ENCODE data around the gene DCLK1.
"Not testable (repeated sequence)": the region's sequence is repeated elsewhere in the genome, so short reads cannot be mapped to it uniquely, and the experiment has no call there.

Gene DCLK1

DNA sequence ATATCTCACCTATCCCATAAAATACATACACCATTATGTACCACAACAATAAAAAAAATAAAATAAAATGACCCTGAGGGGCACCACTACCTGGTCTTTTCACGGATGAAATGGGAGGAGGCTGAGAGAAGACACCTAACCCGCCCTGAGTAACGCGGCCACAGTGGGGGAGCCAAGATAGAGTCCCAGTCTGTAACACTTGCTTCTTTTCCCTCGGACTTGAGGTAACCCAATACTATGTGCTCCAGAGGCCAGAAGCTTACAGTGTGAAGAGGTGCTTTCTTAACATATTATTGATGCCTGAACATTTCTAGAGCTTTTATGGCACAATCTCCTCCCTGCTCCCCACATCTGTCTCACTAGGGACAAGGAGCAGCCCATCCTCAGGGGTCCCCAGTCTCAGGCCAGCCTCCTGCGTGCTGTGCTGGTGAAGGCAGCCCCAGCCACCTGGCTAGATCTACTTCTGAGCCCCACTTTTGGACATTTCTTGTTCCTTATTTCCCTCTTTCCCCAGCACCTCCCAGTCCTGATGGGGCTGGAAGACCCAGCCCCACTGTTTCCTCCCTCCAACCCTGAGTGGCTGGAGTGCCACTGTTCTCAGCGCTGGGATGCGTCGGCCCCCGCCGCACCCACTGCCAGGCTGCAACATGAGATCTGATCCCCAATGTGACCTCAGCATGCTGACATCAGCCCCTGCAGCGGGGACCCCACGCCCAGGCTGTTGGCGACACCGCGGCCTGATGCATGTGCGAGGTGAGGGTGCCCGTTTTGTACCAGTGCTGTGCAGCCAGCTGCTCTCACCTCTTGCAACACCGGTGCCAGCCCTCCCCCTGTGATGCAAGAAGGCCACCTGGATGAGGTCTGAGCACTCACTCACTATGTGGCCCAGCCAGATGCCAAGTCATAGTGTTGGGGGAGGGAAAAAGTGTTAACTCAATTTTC lies 143.3 kb downstream of the DCLK1 start:
- DNase-seq = no peak

DNA sequence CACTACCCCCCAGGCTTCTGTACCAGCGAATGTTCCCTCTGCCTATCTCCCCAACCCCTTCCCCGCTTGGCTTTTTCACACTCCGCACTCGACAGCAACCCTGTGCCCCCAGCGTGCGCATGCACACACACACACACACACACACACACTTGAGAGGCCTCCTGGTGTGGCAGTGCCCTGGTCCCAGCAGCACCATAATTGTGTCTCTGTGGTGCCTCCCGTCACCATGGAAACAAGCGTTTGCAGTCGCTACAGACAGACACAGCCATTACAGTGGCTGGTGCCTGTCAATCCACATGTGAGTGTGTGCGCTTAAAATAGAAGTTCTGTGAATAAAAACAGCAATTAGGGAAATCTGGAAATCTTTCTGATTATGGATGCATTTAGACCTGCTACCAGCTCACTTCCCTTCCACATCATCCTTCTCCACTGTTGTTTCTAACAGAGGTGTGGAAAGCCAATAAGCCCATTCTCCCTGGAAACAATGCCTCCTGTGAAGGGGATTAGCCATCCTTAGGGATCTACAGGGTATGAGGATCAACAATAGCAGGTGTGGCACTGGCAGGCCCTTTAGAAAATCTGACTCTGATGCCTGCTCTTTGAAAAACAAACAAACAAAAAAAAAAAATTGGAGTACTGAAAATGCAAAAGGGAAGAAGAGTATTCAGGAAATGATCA lies 146.3 kb downstream of the DCLK1 start:
- DNase-seq = peak in 22 of 51 donors; percentile 2 to 45 (median 21)

DNA sequence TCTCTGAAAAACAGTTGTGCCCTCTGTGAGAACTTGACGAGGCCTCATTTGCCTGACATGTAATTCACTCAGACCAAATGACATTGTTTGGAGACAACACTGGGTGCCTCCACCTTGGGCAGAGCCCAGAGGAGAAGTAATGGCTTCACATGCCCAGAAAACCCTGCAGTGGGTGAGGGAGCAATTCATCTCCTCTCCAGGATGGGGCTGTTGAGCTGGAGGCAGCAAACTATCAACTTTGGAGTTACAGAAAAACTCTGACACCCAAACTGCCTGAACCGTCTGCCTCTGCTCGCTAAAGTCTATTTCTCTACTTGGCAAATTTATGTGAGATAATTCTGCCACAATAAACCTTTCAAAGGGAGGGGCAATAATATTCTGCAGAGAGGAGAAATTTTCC lies 146.9 kb downstream of the DCLK1 start:
- DNase-seq = no peak

DNA sequence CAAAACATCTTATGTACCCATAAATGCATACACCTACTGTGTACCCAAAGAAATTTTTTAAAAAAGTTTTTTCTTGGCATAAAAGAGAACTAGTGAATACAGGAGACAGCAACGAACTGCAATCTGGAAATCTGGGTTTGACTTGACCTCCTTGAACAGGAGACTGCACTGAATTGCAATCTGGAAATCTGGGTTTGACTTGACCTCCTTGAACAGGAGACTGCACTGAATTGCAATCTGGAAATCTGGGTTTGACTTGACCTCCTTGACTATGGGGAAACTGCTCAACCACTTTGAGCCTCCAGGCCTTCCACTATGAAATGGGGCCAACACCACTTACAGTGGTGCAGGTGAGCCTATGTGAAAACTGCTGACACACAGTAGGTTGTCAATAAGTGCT lies 147.5 kb downstream of the DCLK1 start:
- DNase-seq = not testable (repeated sequence)

DNA sequence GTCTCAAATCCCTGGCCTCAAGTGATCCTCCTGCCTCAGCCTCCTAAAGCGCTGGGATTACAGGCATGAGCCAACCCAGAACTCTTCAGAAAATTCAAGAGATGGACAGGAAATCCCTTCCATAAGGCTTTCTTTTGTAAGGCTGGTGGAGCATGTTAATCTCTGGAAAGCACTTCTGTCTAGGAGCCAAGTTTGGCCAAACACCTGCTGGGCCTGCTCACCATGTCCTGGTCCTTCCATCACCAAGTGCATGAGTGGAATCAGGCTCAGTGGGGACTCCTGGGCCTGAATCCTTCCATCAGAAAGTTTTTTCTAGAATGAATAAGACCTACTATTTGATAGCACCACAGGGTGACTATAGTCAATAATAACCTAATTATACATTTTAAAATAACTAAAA lies 148.0 kb downstream of the DCLK1 start:
- DNase-seq = no peak

DNA sequence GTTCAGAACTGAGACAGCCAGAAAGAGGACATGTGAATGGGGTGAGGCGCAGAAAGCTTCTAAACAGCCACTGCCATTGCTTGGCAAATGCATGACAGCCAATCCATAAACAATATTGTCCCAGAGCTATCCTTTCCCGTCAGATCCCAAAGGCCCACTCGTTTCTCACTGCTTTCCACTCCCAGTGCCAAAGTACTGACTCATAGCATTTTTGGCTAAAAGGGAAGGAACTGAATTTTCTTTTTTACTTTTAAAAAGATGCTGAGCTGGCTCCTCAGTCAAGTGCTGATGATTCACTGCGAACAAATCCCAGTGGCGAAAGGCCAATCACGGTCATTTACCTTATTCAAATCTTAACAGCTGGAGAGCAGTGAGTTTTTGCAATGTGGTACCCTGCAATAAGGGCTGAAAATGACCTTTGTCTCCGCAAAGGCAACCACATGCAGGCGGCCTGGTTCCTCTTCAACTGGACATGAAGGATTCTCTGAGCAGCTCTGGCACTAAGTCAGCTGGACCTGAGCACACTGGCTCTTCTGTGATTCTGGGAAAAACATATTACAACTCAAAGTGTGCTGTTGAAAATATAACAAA lies 151.7 kb downstream of the DCLK1 start:
- DNase-seq = peak in 37 of 51 donors; percentile 4 to 78 (median 44)

DNA sequence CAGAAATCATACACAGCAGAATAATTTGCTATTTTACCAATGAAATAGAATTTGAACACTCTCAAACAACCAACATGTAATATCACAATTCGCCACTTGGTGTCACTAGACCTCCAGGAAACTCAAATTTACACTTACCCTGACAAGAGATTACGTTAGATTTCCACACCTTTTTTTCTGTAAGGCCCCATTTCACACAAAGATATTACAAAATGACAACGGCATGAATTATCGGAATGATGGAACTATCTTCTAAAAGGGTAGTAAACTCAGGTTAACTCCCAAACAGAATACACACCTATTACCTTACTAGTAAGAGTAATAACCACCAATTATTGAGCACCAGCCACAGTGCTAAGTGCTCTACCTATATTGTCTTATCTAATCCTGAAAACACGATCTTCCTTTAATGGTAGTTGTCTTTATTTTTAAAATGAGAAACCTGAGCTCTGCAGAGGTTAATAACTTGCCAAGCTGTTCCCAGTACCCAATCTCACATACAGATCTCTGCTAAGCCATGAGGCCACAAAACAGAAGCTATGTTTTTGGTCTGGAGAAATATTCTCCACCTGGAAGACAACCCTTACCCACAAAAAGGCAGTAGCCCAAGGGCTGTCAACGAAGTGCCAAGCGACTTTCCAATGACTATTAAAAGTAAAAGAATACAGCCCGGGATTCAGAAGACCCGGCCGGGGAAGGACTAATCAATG lies 152.4 kb downstream of the DCLK1 start:
- DNase-seq = peak in 9 of 51 donors; percentile 4 to 85 (median 12)

DNA sequence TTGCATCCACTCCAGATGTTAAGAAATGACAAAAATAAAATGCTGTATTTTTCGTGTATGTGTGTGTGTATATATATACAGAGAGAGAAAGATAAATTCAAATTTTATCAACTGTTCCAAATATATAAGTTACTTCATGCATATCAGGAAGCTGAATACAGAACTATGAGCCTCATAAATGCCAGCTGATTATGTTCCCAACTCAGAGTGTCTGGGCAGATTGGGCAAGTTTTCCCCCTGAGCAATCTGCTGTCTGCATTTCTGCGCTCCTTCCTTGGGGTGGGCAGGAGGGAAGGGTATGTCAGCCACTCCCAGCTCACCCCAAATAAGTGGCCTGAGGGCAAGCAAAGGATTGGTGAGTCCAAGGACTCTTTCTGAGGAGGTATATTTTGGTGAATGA lies 154.1 kb downstream of the DCLK1 start:
- DNase-seq = no peak

DNA sequence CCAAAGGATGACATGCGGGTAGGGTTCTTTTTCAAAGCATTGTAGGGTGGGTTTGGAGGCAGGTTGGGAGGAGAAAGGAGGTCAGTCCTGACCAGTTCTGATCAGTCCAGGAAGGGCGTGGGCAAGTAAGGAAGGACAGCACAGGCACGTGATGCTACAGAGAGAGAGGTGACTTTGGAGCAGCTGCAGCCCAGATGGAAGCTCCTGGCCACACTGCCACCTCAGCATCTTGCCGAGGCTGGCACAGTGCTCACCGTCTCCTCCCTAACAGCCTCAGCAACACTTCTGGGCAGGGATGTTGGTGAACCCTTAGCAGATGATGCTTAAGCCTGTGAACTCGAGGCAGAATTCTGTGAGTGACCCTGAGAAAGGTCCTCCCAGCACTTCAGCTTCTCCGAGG lies 155.1 kb downstream of the DCLK1 start:
- DNase-seq = no peak

DNA sequence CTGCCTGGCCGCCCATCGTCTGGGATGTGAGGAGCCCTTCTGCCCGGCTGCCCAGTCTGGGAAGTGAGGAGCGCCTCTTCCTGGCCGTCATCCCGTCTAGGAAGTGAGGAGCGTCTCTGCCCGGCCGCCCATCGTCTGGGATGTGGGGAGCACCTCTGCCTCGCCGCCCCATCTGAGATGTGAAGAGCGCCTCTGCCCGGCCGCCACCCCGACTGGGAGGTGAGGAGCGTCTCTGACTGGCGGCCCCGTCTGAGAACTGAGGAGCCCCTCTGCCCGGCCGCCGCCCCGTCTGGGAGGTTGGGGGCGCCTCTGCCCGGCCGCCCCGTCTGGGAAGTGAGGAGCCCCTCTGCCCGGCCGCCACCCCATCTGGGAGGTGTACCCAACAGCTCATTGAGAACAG lies 164.2 kb downstream of the DCLK1 start:
- DNase-seq = not testable (repeated sequence)

DNA sequence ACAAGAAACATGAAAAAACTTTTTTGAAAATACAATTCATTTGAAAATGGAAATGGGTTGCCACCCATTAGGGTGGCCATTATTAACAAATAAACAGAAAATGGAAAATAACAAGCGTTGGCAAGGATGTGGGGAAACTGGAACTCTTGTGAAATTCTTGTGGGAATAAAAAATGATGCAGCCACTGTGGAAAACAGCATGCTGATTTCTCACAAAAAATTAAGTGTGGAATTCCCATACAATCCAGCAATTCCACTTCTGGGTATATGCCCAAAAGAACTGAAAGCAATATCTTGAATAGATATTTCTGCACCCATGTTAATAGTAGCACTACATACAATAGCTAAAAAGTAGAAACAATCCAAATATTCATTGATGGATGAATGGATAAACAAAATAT lies 165.2 kb downstream of the DCLK1 start:
- no peak for DNase-seq

DNA sequence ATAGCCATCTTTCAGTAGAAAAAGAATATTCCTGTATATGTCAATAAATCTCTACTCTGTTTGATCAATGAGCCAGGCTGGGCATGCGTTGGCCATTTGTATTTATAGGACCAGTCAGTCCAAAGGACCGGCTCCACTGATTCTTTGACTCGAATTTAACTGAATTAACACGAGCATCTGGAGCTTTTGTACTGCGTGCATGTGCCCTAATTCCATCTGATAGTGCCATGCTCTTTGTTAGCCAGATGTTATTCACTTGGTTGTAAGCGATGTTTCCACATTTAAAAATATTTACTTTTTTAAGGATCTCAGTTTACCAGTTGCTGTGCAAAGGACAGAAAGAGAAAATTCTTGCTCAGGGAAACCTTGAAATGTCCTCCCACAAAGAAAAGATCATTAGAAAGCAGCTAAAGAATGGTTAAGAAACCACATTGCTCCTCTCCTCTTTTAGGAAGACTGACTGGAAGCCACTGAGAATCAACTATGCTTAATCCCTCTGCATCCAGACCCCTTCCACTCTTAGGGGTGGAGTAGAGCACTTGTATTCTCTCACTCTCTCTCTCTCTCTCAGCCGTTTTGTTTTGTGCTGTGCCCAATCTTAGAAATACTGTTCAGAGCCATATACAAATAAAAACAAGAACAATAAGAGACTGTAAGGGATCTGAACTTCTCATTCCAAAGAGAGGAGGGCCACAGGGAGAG lies 165.8 kb downstream of the DCLK1 start:
- DNase-seq = no peak

DNA sequence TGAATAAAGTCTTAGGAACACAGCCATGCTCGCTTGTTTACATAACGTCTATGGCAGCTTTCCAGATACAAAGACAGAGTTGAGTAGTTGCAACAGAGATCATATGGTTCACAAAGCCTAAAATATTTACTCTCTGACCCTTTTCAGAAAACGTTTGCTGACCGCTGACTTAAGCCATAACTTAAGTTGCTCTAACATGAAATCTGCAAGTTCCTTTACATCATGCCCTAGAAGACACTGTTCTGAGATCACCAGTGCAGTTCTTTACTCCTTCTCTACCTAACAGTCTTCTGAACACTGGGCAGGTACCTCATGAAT lies 166.4 kb downstream of the DCLK1 start:
- no peak for DNase-seq

DNA sequence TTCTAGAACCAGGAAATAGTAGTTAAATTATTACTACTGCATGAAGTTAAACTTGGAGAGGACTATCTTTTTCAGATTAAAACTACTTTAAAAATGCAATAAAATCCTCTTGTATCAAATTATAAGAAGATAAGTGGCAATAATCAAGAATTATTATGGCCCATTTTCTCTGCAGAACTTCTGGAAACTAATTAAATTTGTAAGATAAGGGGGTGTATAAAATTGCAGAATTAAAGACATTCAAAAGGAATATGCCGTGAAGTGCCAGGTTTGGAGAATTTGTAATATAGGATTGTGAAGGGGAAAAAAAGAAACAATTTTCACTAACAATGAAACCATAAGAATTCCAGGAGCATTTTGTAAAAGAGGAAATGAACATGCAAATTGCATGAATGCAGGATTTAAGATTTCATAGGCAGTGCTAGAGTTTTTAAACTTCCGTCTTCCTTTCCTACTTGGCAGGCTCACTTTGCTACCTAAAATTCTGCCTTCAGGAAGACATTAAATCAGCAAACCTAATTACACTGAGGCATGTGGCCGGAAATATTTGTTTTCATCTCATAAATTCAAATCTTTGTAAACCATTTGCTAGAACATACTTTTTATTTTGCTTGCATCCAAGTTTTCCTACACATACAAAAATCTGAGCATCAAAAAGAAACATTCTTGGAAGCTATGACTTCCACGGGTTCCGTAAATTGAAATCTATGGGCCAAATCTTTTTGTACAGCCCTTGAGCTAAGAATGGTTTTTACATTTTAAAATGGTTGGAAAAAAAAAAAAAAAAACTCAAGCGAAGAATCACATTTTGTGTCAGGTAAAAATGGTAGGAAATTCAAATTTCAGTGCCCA lies 166.9 kb downstream of the DCLK1 start:
- no peak for DNase-seq

DNA sequence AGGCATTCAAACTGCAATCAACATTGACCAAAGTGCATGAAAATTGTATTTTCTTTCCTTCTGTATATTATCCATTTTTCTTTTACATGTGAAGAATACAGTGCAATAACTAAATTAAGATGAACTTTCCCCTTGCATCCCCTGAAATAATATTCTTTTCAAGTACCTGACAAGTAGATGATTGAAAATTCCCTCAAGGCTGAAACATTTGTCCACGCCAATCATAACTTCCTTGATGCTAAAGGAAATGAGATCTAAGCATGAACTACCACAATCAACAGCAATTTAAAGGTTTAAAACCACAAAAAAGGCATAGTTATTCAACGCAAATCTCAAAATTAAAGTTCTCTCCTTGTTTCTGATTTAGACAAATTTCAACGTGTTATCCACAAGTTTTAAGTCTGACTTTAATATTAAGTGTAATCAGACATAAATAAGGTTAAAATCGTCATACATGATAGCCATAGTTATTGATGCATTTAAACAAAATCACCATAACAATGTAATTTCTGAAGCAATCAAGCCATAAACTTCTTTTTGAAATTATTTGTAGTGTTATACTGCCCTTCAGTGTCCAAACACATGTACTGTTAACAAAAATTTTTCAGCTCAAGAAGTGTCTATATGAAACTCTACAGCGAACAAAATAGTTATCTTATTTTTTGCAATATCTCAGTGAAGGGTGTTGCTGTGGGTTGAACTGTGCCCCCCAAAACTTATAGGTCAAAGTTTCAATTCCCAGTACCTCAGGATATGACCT lies 169.5 kb downstream of the DCLK1 start:
- DNase-seq = no peak

DNA sequence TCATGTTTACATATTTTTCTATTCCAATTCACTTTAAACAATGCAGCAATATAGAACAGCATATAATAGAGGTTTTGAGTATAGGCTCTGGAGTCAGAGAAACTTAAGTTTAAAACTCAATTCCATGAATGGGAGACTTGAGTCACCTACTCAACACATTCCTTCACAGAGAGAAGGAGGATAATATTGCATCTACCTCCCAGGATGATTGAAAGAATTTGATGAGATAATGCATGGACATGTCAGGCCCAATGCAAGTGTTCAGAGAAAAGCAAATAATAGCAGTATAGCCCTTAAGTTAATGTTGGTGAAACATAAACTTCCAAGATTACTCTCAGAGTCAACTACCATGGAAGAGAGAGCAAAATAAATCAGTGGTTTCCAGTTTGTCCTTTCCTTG lies 170.2 kb downstream of the DCLK1 start:
- no peak for DNase-seq

DNA sequence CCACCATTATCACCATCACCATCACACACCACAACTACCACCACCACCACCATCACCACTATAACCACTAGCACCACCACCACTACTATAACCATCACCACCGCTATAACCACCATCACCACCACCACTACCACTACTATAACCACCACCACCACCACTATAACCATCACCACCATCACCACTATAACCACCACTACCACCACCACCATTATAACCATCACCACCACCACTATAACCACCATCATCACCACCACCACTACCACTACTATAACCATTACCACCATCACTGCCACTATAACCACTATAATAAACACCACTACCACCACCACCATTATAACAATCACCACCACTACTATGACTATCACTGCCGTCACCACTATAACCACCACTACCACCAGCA lies 173.2 kb downstream of the DCLK1 start:
- peak in 1 of 51 donors; percentile 3 for DNase-seq

DNA sequence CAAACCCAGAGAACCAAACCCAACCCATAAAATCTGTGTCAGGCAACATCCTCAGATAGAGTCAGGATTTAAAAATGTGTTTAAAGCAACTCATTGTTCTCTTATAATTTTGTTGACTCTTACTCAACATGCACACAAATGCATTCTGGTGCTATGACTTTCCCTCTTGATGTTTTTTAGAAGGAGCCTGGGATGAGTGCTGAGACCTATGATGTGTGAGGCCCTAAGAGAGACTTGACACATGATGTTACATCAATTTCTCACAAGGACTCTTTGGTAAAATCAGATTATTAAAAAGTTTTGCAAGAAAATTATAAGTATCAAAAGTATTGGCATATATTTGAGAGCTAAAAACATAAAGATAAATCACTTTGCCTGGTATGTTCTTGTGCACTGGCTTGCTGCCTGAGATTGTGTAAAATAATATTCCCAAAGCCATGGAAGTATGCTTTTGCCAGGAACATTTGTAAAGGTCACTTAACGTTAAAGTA lies 173.9 kb downstream of the DCLK1 start:
- no peak for DNase-seq

DNA sequence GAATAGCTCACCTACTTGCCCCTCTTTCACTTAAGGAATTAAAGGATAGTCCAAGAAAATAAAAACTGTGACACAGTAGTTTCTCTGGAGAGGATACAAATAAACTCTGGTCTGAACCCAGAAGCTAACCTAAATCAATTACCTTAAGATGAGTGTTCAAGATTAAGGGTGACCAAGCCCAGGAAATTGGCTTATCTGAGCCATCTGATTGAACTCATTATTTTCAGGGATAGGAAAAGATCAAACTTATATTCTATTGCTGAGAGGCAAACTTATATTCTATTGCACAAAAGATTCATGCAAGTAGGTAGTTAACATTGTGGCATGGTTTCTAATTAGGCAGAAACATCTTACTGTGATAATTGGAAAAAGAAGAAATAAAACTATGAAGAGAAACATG lies 175.1 kb downstream of the DCLK1 start:
- no peak for DNase-seq

DNA sequence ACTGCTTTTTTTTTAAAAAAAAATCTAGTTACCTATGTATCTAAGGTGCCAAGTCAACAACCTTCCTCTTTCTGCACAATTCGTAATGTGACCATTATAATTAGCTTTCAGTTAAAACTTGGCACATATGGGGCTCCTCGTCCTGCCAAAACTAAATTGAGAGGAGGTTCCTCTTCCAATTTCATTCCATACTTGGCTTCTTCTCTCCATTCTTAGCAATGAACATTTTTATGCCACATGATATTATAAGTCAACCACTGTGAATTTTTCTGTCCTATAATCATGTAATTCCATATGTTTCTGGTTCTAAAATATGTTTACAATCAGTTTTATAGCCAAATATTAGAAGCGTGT lies 177.0 kb downstream of the DCLK1 start:
- no peak for DNase-seq

Measured in hypothalamus (tissue), 51 donors.